ENCODE data around the gene MREG.

GRCh38 chr2:216030216-216030615 is 16.9 kb upstream of the MREG start:
- TF ChIP-seq SUZ12 (IDR thresholded peaks at IDR 0.05; ENCODE audit: extremely low read depth, insufficient read depth, insufficient read length) (no peak), ZNF274 (IDR thresholded peaks at IDR 0.05; ENCODE audit: low read depth, low read length) (no peak)

Data from NT2/D1 (cell line).